HFF-Myc (cell line): ENCODE data around the gene MARCHF4.

Experiments
- DNase-seq: peaks from one replicate; pipeline ENCODE4 v3.0.0-alpha.2; 2011; ENCODE audit warnings: low read depth; ENCODE audit errors: extremely low read depth
- H3K4me3 ChIP-seq: replicated peaks from 2 replicates; pipeline ENCODE4 v1.5.1; 2011; ENCODE audit warnings: low read depth, mild to moderate bottlenecking, control low read depth, low read length
- CTCF ChIP-seq: IDR thresholded peaks from 2 replicates; pipeline ENCODE4 v1.5.1; 2012; ENCODE audit warnings: mild to moderate bottlenecking, low read depth, low read length, control low read depth; ENCODE audit errors: missing control alignments

MARCHF4 gene, protein sequence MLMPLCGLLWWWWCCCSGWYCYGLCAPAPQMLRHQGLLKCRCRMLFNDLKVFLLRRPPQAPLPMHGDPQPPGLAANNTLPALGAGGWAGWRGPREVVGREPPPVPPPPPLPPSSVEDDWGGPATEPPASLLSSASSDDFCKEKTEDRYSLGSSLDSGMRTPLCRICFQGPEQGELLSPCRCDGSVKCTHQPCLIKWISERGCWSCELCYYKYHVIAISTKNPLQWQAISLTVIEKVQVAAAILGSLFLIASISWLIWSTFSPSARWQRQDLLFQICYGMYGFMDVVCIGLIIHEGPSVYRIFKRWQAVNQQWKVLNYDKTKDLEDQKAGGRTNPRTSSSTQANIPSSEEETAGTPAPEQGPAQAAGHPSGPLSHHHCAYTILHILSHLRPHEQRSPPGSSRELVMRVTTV

GRCh38 chr2:216371721-216372702, at the start of gene MARCHF4:
Gene MARCHF4 (minus strand): TSS chr2:216372483. CDS start chr2:216370260, 2,223 bp downstream.
- no peak for DNase-seq
- TF ChIP-seq CTCF: no peak
- H3K4me3 ChIP-seq: peak within 1 kb of the TSS; percentile 51

DNA sequence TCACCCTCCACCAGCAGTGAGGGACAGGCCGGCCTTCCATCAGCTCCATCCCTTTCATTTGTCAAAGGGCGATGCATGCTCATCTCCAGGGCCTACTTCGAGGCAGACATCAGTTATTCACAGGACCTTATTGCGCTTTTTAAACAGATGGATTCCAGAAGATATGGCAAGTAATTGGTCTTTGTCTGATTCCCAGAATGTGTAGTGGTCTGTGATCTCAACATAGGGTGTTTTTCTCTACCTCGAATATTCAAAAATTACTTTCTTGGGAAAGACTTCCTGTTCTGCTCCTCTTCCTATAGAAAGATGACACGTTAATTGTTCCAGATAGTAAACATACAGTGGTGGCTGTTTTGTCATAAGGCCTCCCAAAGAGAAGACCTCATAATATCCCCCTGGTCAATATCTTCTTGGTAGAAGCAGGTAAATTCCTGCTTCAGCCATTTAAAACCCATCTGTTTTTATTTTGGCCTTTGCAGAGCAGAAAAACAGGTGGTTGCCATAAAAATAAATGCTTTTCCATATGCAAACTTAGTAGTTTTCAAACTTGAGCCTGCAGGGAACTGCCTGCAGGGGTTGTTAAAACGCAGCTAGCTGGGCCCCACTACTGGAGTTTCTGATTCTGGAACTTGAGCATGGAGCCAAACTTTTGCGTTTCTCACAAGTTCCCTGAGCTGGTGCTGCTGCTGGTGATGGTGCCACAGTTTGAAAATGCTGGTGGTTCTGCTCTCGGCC, 48.3 kb upstream of the MARCHF4 start:
- H3K4me3 ChIP-seq: no peak overlapping the region
- DNase-seq: no peak
- no peak for TF ChIP-seq CTCF

GRCh38 chr2:216418981-216419380, 46.7 kb upstream of the MARCHF4 start:
- no peak overlapping the region for H3K4me3 ChIP-seq
- no peak for DNase-seq
- no peak for TF ChIP-seq CTCF

GRCh38 chr2:216416571-216417307, 44.5 kb upstream of the MARCHF4 start:
- no peak for TF ChIP-seq CTCF
- no peak for DNase-seq
- no peak overlapping the region for H3K4me3 ChIP-seq

- TF ChIP-seq CTCF: no peak
- DNase-seq: no peak
- H3K4me3 ChIP-seq: no peak overlapping the region
Observed at GRCh38 chr2:216415541-216415940, 43.3 kb upstream of the MARCHF4 start.
